ENCODE results near the gene MAPK8.
"Not testable (repeated sequence)": the region's sequence is repeated elsewhere in the genome, so short reads cannot be mapped to it uniquely, and the experiment has no call there.

Gene MAPK8

GRCh38 chr10:48306265-48306869 lies at the start of gene MAPK8:
MAPK8 (plus strand) TSS chr10:48306677; CDS start chr10:48401661, 94,984 bp downstream.
- no peak for FAIRE-seq

- no peak for FAIRE-seq
Measured at GRCh38 chr10:48257407-48257961, 49.0 kb upstream of the MAPK8 start.

GRCh38 chr10:48258105-48258504 lies 48.4 kb upstream of the MAPK8 start:
- no peak for FAIRE-seq

- no peak for FAIRE-seq
Measured at GRCh38 chr10:48266528-48266927, 39.9 kb upstream of the MAPK8 start.

GRCh38 chr10:48271047-48271730 lies 35.3 kb upstream of the MAPK8 start:
- no peak for FAIRE-seq

GRCh38 chr10:48272682-48273081 lies 33.8 kb upstream of the MAPK8 start:
- no peak for FAIRE-seq

GRCh38 chr10:48273741-48274140 lies 32.7 kb upstream of the MAPK8 start:
- FAIRE-seq, result no peak

- FAIRE-seq, result no peak
Measured at GRCh38 chr10:48274636-48275035, 31.8 kb upstream of the MAPK8 start, which contains the start of gene FRMPD2. FRMPD2 (minus strand) TSS chr10:48274696; CDS start chr10:48274567, 129 bp downstream.

GRCh38 chr10:48277093-48277492 lies 29.4 kb upstream of the MAPK8 start:
- no peak for FAIRE-seq

- FAIRE-seq, result no peak
Measured at GRCh38 chr10:48279081-48279751, 27.3 kb upstream of the MAPK8 start.

- not testable (repeated sequence) for FAIRE-seq
Measured at GRCh38 chr10:48281697-48282096, 24.8 kb upstream of the MAPK8 start.

- FAIRE-seq, result no peak
Measured at GRCh38 chr10:48282829-48283228, 23.6 kb upstream of the MAPK8 start.

GRCh38 chr10:48284002-48284546 lies 22.4 kb upstream of the MAPK8 start:
- no peak for FAIRE-seq

GRCh38 chr10:48284811-48285210 lies 21.7 kb upstream of the MAPK8 start:
- FAIRE-seq, result no peak

- FAIRE-seq, result no peak
Measured at GRCh38 chr10:48285710-48286109, 20.8 kb upstream of the MAPK8 start.

GRCh38 chr10:48286356-48286755 lies 20.1 kb upstream of the MAPK8 start:
- FAIRE-seq, result no peak

GRCh38 chr10:48287417-48288391 lies 18.8 kb upstream of the MAPK8 start:
- no peak for FAIRE-seq

GRCh38 chr10:48288661-48289060 lies 17.8 kb upstream of the MAPK8 start:
- FAIRE-seq, result no peak

- FAIRE-seq, result no peak
Measured at GRCh38 chr10:48289501-48290238, 16.8 kb upstream of the MAPK8 start.

- no peak for FAIRE-seq
Measured at GRCh38 chr10:48290286-48290685, 16.2 kb upstream of the MAPK8 start.

GRCh38 chr10:48291190-48291589 lies 15.3 kb upstream of the MAPK8 start:
- FAIRE-seq, result no peak
